H1 (cell line): Measurements from ENCODE around the gene ANXA2. TPM values are rescaled to one million over a fixed set of nuclear protein-coding genes. Genes with fewer than 3 reads are reported as not detected.
A peak's percentile ranks its signal among the peaks of the same experiment; 100 is the strongest.

Source experiments
- CTCF ChIA-PET: fragments of 300-600 bp; sonication (Branson Sonifier 250); formaldehyde crosslinking; loops from one replicate; lab custom pipeline; 2021; ENCODE audit not compliant: partially characterized antibody; lab: Charles Lee
- POLR2A ChIA-PET: fragments of 300-600 bp; sonication (Branson Sonifier 250); formaldehyde crosslinking; loops from one replicate; lab custom pipeline; 2021; ENCODE audit warnings: inconsistent platforms; ENCODE audit not compliant: partially characterized antibody; lab: Charles Lee
- DNase-seq, 2 experiments: peaks; one replicate each; pipeline versions ENCODE4 v3.0.0 to v3.0.0-alpha.2; 2010 to 2022; ENCODE audit warnings: low spot score in 2 of 2, low read depth in 1 of 2, mixed read lengths in 1 of 2
- FAIRE-seq: peaks from 2 replicates; lab custom pipeline; 2011; peaks lifted over from hg19 to GRCh38; lab: Jason Lieb, UNC
- H2AFZ ChIP-seq: 2 replicates; pipeline ENCODE4 v1.8.1; 2012; ENCODE audit warnings: low read length, inconsistent platforms
- H2AK5ac ChIP-seq: 2 replicates; pipeline ENCODE4 v1.6.1; 2013; ENCODE audit warnings: low read depth, low read length
- H2BK120ac ChIP-seq: replicated peaks from 2 replicates; pipeline ENCODE3; 2013; ENCODE audit warnings: low read depth, low read length, inconsistent platforms
- H2BK12ac ChIP-seq: 2 replicates; pipeline ENCODE4 v1.6.1; 2013; ENCODE audit warnings: low read depth, low read length
- H2BK15ac ChIP-seq: 2 replicates; pipeline ENCODE4 v1.6.1; 2013; ENCODE audit warnings: low read length
- H2BK20ac ChIP-seq: 2 replicates; pipeline ENCODE4 v1.6.1; 2013; ENCODE audit warnings: low read length
- H2BK5ac ChIP-seq: 2 replicates; pipeline ENCODE4 v1.6.1; 2013; ENCODE audit warnings: low read depth, low read length
- H3K14ac ChIP-seq: 2 replicates; pipeline ENCODE4 v1.6.1; 2013; ENCODE audit warnings: inconsistent platforms; ENCODE audit not compliant: insufficient read length
- H3K18ac ChIP-seq: 2 replicates; pipeline ENCODE4 v1.6.1; 2013; ENCODE audit warnings: low read length; ENCODE audit errors: extremely low read depth
- H3K23ac ChIP-seq: 2 replicates; pipeline ENCODE4 v1.6.1; 2013; ENCODE audit warnings: inconsistent platforms; ENCODE audit not compliant: insufficient read length
- H3K23me2 ChIP-seq: 2 replicates; pipeline ENCODE4 v1.6.1; 2013; ENCODE audit warnings: low read depth, low read length
- H3K27ac ChIP-seq: 2 replicates; pipeline ENCODE4 v1.6.1; 2011; ENCODE audit warnings: low read depth, low read length, inconsistent platforms
- H3K27me3 ChIP-seq, 4 experiments: replicated peaks in 1 of 4; 1 replicate in 1 of 4; 2 replicates in 3 of 4; pipeline versions ENCODE4 v1.6.1 to v1.8.1; 2011 to 2013; ENCODE audit warnings: low read length in 3 of 4, mild to moderate bottlenecking in 3 of 4, inconsistent platforms in 2 of 4, mixed read lengths in 2 of 4, moderate library complexity in 1 of 4; ENCODE audit not compliant: control insufficient read depth in 3 of 4, insufficient read depth in 3 of 4; ENCODE audit errors: extremely low read depth in 1 of 4
- H3K36me3 ChIP-seq, 4 experiments: 2 replicates each; pipeline versions ENCODE4 v1.6.1 to v1.8.1; 2011 to 2013; ENCODE audit warnings: mild to moderate bottlenecking in 4 of 4, low read length in 3 of 4, moderate library complexity in 2 of 4, control low read depth in 1 of 4, inconsistent platforms in 1 of 4; ENCODE audit not compliant: insufficient read depth in 4 of 4, control insufficient read depth in 2 of 4
- H3K4ac ChIP-seq: replicated peaks from 2 replicates; pipeline ENCODE3; 2013; ENCODE audit warnings: low read length, low read depth, mixed read lengths, inconsistent platforms; ENCODE audit not compliant: insufficient read length
- H3K4me1 ChIP-seq, 4 experiments: replicated peaks in 1 of 4; 1 replicate in 1 of 4; 2 replicates in 3 of 4; pipeline versions ENCODE4 v1.6.1 to v1.8.1; 2011 to 2013; ENCODE audit warnings: low read length in 3 of 4, inconsistent platforms in 2 of 4, mixed read lengths in 1 of 4; ENCODE audit not compliant: insufficient read depth in 4 of 4, control insufficient read depth in 3 of 4
- H3K4me2 ChIP-seq, 2 experiments: 2 replicates each; pipeline versions ENCODE4 v1.6.1 to v1.8.1; 2011 to 2013; ENCODE audit warnings: low read depth in 2 of 2, low read length in 2 of 2, control low read depth in 1 of 2, inconsistent platforms in 1 of 2, mild to moderate bottlenecking in 1 of 2; ENCODE audit not compliant: insufficient read depth in 1 of 2
- H3K4me3 ChIP-seq, 4 experiments: fragments of 200-600, 300-600 bp in 1 of 4; sonication (generic), shearing (Covaris generic), sonication (Bioruptor Twin) in 1 of 4; 2 replicates each; pipeline versions ENCODE4 v1.5.1 to v1.8.1; 2011 to 2016; ENCODE audit warnings: low read length in 4 of 4, low read depth in 3 of 4, control low read depth in 2 of 4, inconsistent platforms in 2 of 4, mild to moderate bottlenecking in 2 of 4, mixed read lengths in 1 of 4, moderate library complexity in 1 of 4; ENCODE audit not compliant: insufficient read depth in 2 of 4; ENCODE audit errors: extremely low read depth in 1 of 4
- H3K56ac ChIP-seq: replicated peaks from 2 replicates; pipeline ENCODE3; 2013; ENCODE audit warnings: low read depth, mild to moderate bottlenecking, mixed read lengths, low read length, inconsistent platforms; ENCODE audit not compliant: insufficient read length
- H3K79me1 ChIP-seq: 2 replicates; pipeline ENCODE4 v1.6.1; 2013; ENCODE audit warnings: low read depth, low read length, control low read depth
- H3K79me2 ChIP-seq, 2 experiments: 2 replicates each; pipeline versions ENCODE4 v1.6.1 to v1.8.1; 2012 to 2013; ENCODE audit warnings: low read length in 2 of 2, mild to moderate bottlenecking in 2 of 2, inconsistent platforms in 1 of 2; ENCODE audit not compliant: insufficient read depth in 2 of 2, control insufficient read depth in 1 of 2
- H3K9ac ChIP-seq, 4 experiments: replicated peaks in 1 of 4; 1 replicate in 1 of 4; 2 replicates in 3 of 4; pipeline versions ENCODE4 v1.6.1 to v1.8.1; 2011 to 2013; ENCODE audit warnings: low read depth in 3 of 4, low read length in 3 of 4, control low read depth in 2 of 4, mild to moderate bottlenecking in 2 of 4, moderate library complexity in 2 of 4, inconsistent platforms in 1 of 4; ENCODE audit errors: extremely low read depth in 1 of 4
- H3K9me3 ChIP-seq, 2 experiments: 2 replicates each; pipeline versions ENCODE4 v1.6.1 to v1.8.1; 2012 to 2013; ENCODE audit warnings: mild to moderate bottlenecking in 2 of 2, moderate library complexity in 2 of 2, control low read depth in 1 of 2, inconsistent platforms in 1 of 2, low read depth in 1 of 2, low read length in 1 of 2, mixed read lengths in 1 of 2; ENCODE audit not compliant: insufficient read depth in 2 of 2
- H4K20me1 ChIP-seq, 2 experiments: replicated peaks in 1 of 2; 2 replicates each; pipeline versions ENCODE3 to v1.8.1; 2011 to 2013; ENCODE audit warnings: inconsistent platforms in 2 of 2, low read length in 2 of 2, mild to moderate bottlenecking in 1 of 2; ENCODE audit not compliant: insufficient read depth in 2 of 2, control insufficient read depth in 1 of 2
- H4K5ac ChIP-seq: 2 replicates; pipeline ENCODE4 v1.6.1; 2013; ENCODE audit warnings: low read length, low read depth, mixed read lengths, inconsistent platforms; ENCODE audit not compliant: insufficient read length
- H4K8ac ChIP-seq: 2 replicates; pipeline ENCODE4 v1.8.0; 2013; ENCODE audit warnings: mild to moderate bottlenecking, moderate library complexity, low read length, inconsistent platforms; ENCODE audit not compliant: insufficient read depth; ENCODE audit errors: extremely low read depth
- H4K91ac ChIP-seq: replicated peaks from 2 replicates; pipeline ENCODE3; 2013; ENCODE audit warnings: low read length, mixed read lengths, inconsistent platforms; ENCODE audit not compliant: insufficient read length
- ATF3 ChIP-seq: IDR thresholded peaks from 2 replicates; pipeline ENCODE4 v1.6.1; 2011; ENCODE audit warnings: low read depth, mild to moderate bottlenecking, low read length; ENCODE audit not compliant: insufficient read depth
- CHD1 ChIP-seq: IDR thresholded peaks from 2 replicates; pipeline ENCODE4 v1.6.1; 2012; ENCODE audit warnings: low read depth, low read length, improper control_type of control experiment
- CHD2 ChIP-seq: IDR thresholded peaks from 2 replicates; pipeline ENCODE4 v1.6.1; 2012; ENCODE audit warnings: low read length, improper control_type of control experiment
- GABPA ChIP-seq: IDR thresholded peaks from 2 replicates; pipeline ENCODE4 v1.6.1; 2011; ENCODE audit warnings: mild to moderate bottlenecking, low read length, moderate library complexity, borderline replicate concordance; ENCODE audit not compliant: insufficient read depth
- POLR2AphosphoS5 ChIP-seq: IDR thresholded peaks from 2 replicates; pipeline ENCODE4 v1.6.1; 2011; ENCODE audit warnings: low read depth, low read length
- RAD21 ChIP-seq, 2 experiments: IDR thresholded peaks in 1 of 2; conservative IDR thresholded peaks in 1 of 2; 2 replicates each; pipeline ENCODE4 v1.6.1; 2011; ENCODE audit warnings: low read depth in 2 of 2, low read length in 2 of 2, improper control_type of control experiment in 1 of 2, inconsistent platforms in 1 of 2, mild to moderate bottlenecking in 1 of 2, moderate library complexity in 1 of 2
- RXRA ChIP-seq: IDR thresholded peaks from 2 replicates; pipeline ENCODE4 v1.6.1; 2011; ENCODE audit warnings: low read depth, mild to moderate bottlenecking, low read length, moderate library complexity; ENCODE audit not compliant: insufficient read depth
- SRF ChIP-seq: IDR thresholded peaks from 2 replicates; pipeline ENCODE4 v1.6.1; 2011; ENCODE audit warnings: mild to moderate bottlenecking, low read depth, low read length, moderate library complexity
- TAF1 ChIP-seq: IDR thresholded peaks from 2 replicates; pipeline ENCODE4 v1.6.1; 2011; ENCODE audit warnings: mild to moderate bottlenecking, low read depth, low read length
- YY1 ChIP-seq: IDR thresholded peaks from 2 replicates; pipeline ENCODE4 v1.6.1; 2011; ENCODE audit warnings: low read depth, mild to moderate bottlenecking, low read length
- whole genome bisulfite sequencing, 2 experiments: shearing (Covaris generic) in 1 of 2; methylation state at CpG; one replicate each; pipeline versions ENCODE4 v1.1.6 to v1.1.7; 2013 to 2015; ENCODE audit warnings: low lambda C conversion rate in 2 of 2, mixed read lengths in 2 of 2, inconsistent platforms in 1 of 2, low coverage in 1 of 2, missing lambda C conversion rate in 1 of 2; ENCODE audit not compliant: insufficient replicate concordance in 2 of 2, insufficient coverage in 1 of 2, insufficient read length in 1 of 2; ENCODE audit errors: extremely low coverage in 1 of 2, missing lambda C conversion rate in 1 of 2; 5-methylcytosine and 5-hydroxymethylcytosine counted together
- polyA plus RNA-seq, 7 experiments: library from polyadenylated mRNA; depleted of rRNA in 3 of 7; stranded (reverse) in 5 of 7; unstranded in 2 of 7; fragments of >200 nt in 5 of 7; fragments of 200-250 nt in 2 of 7; gene quantifications; 1 replicate in 5 of 7; 2 replicates in 1 of 7; 4 replicates in 1 of 7; pipeline versions ENCODE4 v1.2.1 to v1.2.3, GENCODE V29; 2011 to 2013; ENCODE audit warnings: missing spikeins in 2 of 7, mixed read lengths in 2 of 7
- total RNA-seq: library from RNA; stranded (reverse); fragmentation: NEBNext Ultra II Directional; extraction: Animal tissue kit (Norgen Biotek cat#: 25700); gene quantifications from 2 replicates; pipeline ENCODE4 v1.2.1, GENCODE V29; 2021

Gene ANXA2
- total and polyA plus RNA-seq, 2 of the 8 experiments (the other 6 are each of a cell fraction or from before 2014, with no cell fraction given) = 178 to 217 TPM

- DNase-seq (no peak), FAIRE-seq (no peak)
- Histone ChIP-seq H2BK120ac (no peak overlapping the region), H3K9me3 (no peaks in the 10 kb centered on the region), H2BK5ac (no peak overlapping the region), H3K79me1 (no peaks in the 10 kb centered on the region), H2AFZ (no peak overlapping the region), H3K27ac (no peak overlapping the region), H3K9ac (no peak overlapping the region), H3K79me2 (no peaks in the 10 kb centered on the region), H2BK20ac (no peak overlapping the region), H2AK5ac (no peak overlapping the region), H4K20me1 (no peaks in the 10 kb centered on the region), H4K8ac (no peak overlapping the region), H4K91ac (no peak overlapping the region), H3K18ac (no peak overlapping the region), H3K23ac (no peak overlapping the region), H3K56ac (no peak overlapping the region), H3K23me2 (no peaks in the 10 kb centered on the region), H3K14ac (no peak overlapping the region), H3K4me1 (peaks cover 0 to 5% (median 1%) of the 10 kb centered on the region in 4 experiments; a peak in 2 of 7 replicates), H4K5ac (no peak overlapping the region), H3K4me2 (no peak overlapping the region), H2BK12ac (no peak overlapping the region), H3K36me3 (no peaks in the 10 kb centered on the region), H3K27me3 (no peaks in the 10 kb centered on the region), H3K4ac (no peak overlapping the region), H3K4me3 (no peak overlapping the region), H2BK15ac (no peak overlapping the region)
- CTCF ChIA-PET = interaction anchor here (0.6 to 10.0 kb wide), 32 partner anchors 9 to 637 kb away, joined by 3 to 120 read pairs (median 4); no protein-coding TSS in a partner anchor
- POLR2A ChIA-PET = no interaction called here
- WGBS, 2 experiments = 29% methylated on average over 7 of the region's 7 CpGs; no CpG with 5 or more reads in 1 of the 2 experiments
- TF ChIP-seq SRF (no peak), RXRA (no peak), CHD2 (no peak), TAF1 (no peak), GABPA (no peak), YY1 (0 out of 2 replicates have a peak, but pooled peaks have one; percentile 58), RAD21 (IDR thresholded peaks at IDR 0.05 in 1 of 2, conservative IDR thresholded peaks at IDR 0.05 in 1 of 2; ENCODE audit: low read depth in 2 of 2, low read length in 2 of 2) (peak; percentile 28 to 38), CHD1 (no peak), POLR2AphosphoS5 (no peak), ATF3 (no peak)
These were observed 68.8 kb downstream of the ANXA2 start for GRCh38 chr15:60328852-60329443.
